Hindlimb muscle (tissue), 1 donor: Measurements from ENCODE around the gene KMT2C. TPM values are rescaled to one million over a fixed set of nuclear protein-coding genes. Genes with fewer than 3 reads are reported as not detected.

Experiments used
- DNase-seq: peaks from one replicate; pipeline ENCODE4 v3.0.0-alpha.2; 2013
- polyA plus RNA-seq: library from polyadenylated mRNA; unstranded; fragments of 120-200 nt; gene quantifications from one replicate; pipeline ENCODE4 v1.2.1, GENCODE V29; 2013; ENCODE audit not compliant: insufficient read length

The KMT2C gene
- polyA plus RNA-seq, 1 donor = 44.4 TPM

DNA sequence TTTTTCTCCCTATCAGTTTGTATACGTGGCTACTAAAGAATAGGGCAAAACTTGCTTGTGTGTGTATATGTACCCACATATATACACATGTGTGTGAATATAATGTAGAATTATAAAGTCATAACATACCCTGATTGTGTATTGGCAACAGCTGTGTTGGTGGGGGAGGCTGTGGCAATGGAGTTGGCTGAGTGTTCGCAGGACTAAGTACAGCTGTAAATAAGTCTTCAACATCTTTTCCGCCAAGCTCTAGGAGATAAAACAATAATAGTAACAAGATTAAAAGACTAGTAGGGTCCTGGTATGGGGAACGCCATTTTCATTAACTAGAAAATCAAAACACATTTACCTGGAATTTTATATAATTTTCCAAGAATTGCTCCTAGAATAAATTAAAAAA is 241.9 kb downstream of the KMT2C start:
- no peak for DNase-seq

DNA sequence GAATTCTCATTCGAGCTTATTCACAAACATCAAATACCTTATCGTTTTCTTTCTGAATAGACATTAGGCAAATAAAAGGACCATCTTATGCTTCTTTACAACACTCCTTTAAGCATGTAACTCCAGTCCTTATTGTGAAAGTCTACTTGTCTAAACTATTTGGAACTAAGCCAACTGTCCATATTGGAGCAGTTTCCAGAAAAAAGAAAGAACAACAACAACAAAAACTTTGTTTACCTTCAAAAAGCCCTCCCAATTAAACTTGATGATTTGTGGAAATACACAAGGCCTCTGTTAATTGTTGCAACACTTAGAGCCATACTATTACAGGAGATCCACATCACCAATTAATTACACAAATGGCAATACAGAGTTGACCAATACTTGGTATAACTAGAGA is 246.7 kb downstream of the KMT2C start:
- DNase-seq = no peak

DNA sequence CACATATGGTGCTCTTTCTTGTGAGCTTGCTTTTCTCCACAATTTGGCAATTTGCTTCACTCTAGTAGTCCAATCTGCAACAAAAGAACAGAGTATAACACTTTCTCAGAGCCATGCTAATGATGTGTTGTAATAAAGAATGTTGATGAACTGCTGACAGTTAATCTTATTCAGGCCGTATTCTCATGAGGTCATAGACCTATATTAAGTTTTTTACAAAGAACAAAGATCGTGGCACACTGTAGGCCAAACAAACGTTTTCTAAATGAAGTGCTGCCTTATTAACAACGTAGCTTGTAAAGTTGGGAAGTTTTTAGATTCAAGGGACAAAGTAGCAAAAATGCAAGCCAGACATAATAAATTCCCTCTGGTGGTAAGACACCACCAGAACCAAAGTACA is 250.2 kb downstream of the KMT2C start:
- DNase-seq = no peak

DNA sequence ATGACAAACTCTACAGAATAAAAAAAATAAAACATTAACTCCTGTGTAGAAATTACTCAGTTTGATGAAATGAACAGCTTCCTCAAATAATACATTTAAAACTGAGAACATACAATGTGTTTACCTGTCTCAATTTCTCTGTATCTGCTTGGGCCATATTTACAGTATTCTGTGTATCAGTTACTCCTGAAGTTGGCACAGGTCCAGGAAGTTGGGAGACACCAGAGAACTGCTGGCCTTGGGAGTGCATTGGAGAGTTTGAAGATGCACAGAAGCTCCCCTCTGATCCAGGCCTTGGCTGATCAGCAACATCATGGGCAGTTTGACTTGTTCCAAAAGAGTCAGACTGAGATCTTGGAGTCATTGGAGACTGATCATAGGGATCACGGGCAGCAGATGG is 255.2 kb downstream of the KMT2C start:
- no peak for DNase-seq

DNA sequence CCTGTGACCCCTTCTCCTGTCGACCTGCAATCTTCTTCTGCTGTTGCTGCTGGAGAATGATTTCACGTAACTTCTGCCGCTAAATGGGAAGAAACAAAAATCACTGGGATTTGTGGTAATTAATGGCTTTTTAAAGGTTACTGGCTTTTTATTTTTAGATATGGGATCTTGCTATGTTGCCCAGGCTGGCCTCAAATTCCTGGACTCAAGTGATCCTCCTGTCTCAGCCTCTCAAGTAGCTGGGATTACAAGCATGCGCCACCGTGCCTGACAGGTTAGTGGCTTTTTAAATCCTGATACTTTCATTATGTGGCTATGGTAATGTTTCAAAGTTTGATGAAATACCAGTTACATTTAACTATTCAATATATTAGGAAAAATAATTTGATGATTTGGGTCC is 255.8 kb downstream of the KMT2C start:
- no peak for DNase-seq

DNA sequence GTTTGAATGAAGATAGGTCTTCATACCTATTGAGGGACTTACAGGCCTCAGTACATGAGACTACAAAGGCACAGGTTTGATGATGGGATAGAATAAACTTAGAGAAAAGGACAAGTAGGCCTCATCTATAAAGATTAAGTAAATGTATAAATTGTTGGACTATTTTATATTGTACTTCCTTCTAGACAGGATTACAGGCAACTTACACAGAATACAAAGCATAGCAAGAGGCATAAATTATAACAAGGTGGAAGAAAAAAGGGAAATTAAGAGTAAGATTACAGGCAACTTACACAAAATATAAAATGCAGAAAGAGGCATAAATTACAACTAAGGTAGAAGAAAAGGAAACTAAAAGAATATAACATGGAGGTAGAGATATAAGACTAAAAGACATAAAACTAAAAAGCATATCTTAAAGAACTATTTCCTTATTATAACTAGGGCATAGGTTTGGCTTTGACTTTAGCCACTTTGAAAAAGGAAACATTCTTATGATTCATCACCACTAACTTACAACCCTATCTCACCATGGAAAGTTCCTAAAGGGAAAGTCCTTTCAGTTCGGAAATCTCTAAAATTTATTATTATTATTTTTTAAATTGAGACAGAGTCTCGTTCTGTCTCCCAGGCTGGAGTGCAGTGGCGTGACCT is 257.3 kb downstream of the KMT2C start:
- DNase-seq = no peak

DNA sequence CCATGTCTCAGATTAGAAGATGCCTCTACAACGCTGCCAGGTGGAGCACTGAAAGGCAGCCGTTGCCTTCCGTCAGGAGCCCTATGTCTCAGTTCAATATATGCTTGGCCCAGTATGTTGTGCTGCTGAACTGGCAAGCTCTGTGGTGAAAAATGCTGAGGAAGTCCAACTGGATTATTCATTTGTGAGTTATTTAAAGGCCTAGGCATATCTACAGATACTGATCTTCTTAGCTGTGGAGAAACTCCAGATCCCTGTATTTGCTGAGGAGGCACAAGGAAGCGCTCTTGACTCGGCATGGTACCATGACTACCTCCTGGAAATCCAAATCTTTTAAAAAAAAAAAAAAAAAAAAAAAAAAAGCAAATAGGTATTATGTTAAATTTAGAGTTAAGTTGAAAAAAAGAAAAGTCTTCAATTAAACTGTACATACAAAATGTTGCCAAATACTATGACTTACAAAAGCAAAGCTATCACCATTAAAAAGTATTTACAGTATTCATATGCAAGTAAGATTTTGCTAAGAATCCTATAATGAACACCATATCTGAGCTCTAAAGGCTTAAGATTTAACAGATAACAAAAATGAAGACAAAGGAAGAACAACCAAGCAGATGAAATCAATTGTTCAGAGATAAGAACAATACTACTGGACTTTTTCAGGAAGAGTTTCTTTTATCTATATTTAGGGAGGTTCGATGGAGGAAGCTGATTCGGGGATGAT is 258.0 kb downstream of the KMT2C start:
- no peak for DNase-seq

DNA sequence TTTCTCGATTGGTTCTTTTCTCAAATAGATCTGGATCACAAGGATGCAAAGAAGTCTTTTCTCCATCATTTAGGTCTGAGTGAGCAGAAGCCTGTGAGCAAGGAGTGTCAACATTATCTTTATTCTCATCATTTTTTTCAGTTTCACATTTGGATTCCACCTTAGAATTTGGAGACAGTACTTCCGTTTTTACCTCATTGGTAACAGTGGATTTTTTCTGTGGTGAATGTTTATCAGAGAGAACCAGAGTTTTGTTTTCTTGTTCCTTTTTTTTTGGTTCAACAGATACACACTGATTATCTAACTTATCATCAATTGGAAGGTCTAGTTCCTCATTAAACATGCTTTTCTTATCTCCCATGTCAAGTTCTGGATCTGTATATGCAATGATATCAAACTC is 259.0 kb downstream of the KMT2C start:
- DNase-seq = no peak

DNA sequence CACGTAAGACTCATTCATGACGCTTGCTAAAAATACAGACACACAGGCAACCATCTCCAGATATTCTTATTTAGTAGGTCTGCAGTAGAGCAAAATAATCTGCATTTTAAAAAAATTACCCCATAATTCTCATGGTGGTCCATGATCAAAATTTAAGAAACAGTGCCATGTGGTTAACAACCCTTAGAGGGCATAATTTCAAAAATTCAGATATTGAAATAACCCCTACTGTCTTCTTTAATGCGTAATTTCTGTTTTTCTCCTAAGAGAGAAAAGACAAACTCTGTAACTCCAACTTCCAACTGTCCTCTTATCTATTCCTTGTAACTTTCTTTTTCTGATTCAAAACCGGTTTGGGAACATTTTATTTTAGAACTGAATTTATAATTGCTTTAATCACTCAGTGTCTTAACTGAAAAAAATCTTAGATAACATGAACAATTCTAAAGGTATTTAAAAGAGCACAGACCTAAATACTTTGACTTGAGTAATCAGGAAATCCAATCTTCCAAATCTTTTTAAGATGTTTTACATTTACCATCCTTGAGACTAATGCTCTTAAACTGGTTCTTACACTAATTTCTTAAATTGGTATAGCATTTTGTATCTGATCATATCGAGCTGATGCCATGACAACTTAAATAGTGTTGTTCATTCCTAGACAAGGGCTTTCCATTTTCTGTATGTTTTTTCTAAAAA is 262.3 kb downstream of the KMT2C start:
- no peak for DNase-seq

DNA sequence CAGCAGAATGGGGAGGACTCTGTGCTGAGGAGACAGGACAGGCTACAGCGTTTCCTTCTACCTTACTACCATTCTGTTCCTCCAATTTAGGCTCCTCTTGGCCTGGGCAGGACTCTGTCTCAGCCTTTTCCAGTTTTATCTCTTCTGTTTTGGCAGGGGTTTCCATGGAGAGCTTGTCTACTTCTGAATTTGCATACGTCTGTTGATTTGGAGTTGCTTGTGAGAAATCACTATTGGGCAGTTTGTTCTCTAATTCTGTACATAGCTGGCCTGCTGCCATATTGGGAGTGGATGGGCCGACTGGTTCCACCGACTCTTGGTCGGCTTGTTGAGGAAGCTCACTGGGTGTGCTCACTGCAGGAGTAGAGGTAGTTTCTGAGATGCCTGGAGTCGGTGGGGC is 273.5 kb downstream of the KMT2C start:
- no peak for DNase-seq

DNA sequence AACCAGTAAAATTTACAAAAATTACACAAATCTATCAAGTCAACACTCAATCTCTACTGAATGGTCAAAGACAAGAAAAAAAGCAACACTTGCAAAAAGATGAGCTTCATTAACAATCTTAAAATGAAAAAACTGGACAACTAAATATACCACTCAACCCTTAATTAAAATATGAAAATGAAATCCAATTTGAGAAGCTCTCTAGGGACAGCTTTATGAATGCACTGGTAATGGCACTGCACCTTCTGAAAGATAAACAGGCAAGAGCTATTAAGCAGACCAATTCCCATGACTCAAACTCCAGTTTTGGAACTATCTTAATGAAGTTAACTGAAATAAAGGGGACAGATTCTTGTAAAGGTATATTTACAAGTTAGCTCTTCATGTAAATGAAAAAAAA is 274.6 kb downstream of the KMT2C start:
- no peak for DNase-seq

DNA sequence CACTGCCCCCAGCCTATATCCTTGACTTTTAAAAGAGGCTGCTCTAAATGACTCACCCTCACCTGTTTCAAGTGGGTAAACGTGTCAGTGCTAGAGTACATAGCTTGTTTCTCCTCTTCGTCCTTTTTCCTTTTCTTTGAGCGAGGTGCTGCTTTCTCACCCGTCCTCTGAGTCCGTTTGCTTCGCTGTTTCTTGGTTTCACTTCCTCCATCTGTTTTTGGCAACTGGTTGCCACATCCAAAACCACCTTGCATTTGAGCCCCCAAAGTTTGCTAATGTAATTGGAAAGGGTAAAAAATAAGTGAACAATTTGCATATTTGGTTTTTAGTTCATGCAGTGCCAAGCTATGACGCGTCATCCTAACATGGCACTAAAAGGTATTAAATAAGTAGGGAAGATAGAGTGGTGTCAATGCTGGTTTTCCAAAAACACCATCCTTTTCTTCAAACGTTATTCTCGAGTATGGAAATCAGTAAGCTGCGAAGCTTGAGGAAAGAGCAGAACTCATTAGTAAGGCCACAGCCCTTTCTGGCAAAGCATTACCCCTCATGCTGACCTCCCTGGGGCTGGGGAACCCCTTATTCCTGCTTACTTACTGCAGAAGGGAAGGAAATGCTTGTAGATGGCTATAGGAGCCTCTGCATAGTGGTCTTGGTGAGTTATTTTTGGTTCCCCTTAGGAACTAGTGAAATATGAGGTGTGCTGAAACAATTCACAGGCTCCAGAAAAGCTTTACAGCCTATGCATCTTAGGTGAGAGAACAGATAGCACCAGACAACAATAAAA is 276.8 kb downstream of the KMT2C start:
- DNase-seq = no peak

DNA sequence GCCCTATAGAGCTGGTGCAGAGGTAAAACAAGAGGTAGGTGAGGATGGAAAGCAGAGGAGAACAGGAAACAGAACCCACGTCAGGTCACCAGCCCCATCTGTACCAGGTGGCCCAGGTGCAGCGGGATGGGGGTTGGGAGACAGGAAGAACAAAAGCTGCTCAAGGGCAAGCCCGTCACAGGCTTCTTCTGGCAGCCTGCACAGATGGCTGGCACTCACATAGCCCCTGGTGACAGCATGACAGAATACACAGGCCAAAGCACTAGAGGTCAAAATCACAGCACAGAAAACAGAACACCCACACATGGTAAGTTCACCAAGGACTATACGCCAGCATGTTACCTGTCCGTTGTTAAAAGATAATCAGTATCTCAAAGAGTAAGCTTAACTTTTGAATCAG is 283.5 kb downstream of the KMT2C start:
- DNase-seq = no peak

DNA sequence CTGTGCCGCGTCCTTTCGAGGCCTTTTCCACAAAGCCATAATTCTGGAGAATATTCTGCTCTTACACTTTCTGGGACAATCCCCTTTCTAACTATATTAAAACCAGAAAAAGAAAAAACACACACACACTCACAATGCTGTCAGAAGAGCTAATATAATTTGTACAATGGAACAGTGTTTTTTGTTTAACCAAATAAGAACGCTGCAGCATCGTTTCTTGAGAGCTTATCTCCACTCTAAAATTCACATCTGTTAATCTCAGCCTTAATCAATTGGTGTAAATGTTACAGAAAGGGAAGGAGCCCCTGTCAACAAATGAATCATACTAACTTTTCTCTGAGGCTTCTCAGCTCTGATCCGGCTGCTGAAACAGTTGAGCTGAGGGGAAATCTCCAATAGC is 286.4 kb downstream of the KMT2C start:
- DNase-seq = no peak

DNA sequence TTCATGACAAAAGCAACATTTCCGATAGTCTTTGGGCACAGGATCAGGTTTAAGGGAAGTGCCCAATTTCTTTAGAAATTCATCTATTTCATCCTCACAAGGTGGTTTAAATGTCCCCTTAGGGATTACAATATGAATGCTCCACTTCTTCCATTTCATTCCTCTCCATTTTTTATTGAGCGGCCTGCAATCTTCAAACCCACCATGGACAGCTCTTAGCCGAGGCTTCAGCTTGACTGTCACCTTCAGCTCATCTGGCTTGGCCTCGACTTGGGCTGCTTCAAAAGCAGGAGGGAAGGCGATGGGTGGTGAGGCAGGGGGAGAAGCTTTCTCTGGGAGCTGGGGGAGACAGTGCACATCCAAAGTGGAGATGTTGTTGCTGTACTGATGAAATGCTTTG is 287.1 kb downstream of the KMT2C start:
- no peak for DNase-seq

DNA sequence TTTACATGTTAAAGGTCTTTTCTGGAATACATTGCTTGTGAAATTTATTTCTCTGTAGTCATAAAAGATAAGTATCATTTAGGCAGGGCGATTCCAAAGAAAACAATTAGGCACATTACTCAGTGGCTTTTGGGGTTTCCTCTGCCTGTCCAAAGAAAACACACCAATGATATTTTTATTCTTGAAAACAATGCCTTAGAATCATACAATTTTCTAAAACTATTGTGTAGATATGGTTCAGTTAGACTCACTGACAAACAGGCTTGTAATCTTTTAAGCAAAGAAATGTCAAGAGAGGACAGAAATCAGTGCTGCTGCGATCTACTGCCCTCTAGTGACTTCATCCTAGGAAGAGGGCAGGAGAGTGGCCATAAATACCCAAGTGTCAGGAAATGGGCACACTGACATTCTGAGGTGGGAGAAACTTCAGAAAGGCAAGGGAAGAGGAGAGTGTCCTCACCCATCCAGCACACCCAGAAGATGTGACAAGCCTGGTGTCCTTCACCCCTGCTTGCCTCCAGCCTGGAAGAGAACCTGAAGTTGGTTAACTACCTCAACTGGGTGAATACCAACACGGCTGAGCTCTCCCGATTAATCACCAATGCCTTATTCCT is 289.8 kb downstream of the KMT2C start:
- DNase-seq = no peak

DNA sequence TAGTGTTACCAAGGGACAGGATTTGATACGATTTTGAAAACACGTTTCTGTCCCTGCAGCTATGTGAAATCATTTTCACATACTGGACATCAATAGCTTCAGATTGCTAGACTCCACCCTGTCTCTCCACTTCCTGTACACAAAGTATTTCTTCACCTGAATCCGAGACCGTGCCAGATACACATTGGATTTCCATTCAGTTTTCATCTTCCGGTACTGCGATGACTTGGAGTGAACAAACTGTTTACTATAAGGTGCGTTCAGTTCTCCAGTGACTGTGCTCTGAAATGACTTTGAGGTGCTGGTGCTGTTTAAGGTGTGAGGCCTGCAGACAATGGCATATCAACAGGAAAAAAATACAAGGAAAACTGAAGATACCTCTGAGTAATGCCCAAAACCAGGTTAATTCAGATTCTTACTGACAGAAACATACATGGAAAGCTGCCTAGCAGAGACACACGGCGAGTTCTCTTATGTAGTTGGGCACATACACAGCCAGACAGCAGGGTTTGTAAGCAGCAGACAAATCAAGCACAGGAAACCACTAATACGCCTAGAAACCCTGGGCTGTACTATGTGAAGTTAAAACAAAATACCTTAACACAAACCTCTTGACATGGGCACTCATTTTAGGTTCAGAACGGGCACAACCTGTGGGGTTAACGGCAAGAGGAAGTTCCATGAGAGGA is 291.1 kb downstream of the KMT2C start:
- DNase-seq = no peak

DNA sequence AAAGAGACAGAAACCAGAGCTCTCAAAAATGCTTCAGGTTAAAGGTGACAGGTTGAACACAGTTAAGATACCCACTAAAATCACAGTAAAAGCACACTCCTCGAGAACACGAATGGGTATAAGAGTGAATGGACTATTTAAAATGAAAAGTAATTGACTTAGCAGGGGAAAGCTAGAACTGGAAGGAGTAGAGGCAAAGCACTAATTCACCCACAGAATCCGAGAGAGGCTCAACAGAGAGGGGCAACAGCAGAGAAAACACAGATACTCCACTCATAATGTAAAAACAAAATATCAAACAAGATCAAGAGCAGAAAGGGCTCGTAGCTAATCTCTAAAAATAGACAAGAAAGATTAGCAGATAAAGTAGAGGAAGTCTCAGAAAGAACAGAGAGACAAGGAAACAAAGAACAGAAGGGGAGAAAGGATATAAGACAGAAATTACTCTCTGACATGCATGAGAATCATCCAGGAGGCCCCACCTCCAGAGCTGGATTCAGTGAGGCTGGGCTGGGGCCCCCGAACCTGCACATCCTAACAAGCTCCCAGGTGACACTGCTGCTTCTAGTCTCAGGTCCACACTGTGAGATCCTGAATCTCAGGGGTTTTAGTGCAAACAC is 292.7 kb downstream of the KMT2C start:
- no peak for DNase-seq

DNA sequence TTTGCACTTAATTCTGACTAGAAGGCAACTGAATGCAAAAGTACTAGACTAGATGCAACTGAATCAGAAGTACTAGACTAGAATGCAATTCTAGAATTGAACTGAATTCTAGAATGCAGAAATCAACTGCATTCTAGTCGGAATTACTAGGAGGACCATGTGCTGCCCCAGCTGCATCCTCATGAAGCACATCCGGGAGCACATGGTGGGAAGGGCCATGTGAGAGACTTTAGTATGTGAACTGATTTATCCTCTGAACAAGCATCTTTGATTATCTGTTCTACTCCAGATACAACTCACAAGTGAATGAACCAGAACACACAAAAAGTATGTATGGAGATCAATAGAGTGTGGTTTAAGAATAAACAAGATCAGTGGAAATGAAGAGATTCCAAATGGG is 295.2 kb downstream of the KMT2C start:
- DNase-seq = no peak

DNA sequence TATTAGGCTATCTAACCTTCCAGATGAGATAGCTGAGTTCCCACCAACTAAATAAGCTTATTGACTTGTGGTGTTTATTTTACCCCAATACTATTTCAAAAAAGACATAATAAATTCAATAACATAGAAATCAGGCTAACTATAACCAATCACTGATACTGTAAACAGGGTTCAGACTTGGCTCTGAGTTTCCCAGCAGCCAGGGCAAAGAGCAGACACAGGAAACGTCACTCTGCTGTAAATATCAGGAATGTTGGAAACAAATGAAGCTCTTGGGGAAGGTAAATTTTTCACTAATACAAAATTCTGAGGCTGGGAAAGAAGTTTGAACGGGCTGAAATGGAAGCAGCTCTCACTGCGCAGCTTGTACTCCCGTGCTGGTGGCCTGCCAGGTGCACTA is 295.7 kb downstream of the KMT2C start:
- DNase-seq = no peak

DNA sequence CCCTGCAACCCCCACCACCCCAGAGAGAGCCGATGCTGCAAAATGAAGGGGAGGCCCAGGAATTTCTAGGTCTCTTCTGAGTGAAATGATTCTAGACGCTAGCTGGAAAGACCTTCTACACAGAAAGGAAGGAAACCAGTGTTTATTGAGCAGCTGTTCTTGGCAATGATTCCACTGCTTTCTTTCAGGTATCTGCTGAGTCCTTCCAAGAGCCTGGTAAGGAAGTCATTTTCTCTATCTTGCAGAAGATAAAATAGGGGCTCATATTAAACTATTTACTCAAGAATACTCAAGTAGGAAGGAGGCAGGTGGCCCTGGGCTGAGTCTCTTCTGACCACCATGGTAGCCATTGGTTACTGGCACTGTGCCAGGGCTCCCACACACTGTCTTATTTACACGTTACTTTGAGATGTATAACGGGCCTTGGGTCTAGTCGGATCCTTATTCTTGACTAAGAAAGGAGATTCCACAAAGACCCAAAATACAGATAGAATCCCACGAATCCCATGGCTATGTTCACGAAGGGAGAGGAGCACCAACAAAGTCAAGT is 298.3 kb downstream of the KMT2C start:
- no peak for DNase-seq
